DMS153 treated with DMSO at 0.1 percent for 48 hours (cell line): ENCODE measurements around the gene FBXW5.
A peak's percentile ranks its signal among the peaks of the same experiment; 100 is the strongest.

Experiments
- DNase-seq: peaks from one replicate; lab custom pipeline; 2025; ENCODE audit not compliant: unreplicated experiment; lab: John Stamatoyannopoulos, UW

The FBXW5 gene

GRCh38 chr9:136944519-136945332, at the start of gene FBXW5, which contains the start of gene C8G:
Gene FBXW5 (minus strand): TSS chr9:136944738. CDS start chr9:136944083, 655 bp downstream.
Gene C8G (plus strand): TSS chr9:136945243. CDS start chr9:136945321, 78 bp downstream.
- DNase-seq, result peak; percentile 89

GRCh38 chr9:136992819-136993369, 48.4 kb upstream of the FBXW5 start:
- no peak for DNase-seq

- peak; percentile 78 for DNase-seq
Measured at GRCh38 chr9:136991993-136992818, 47.7 kb upstream of the FBXW5 start, which contains the start of gene PAXX. Gene PAXX (plus strand): TSS chr9:136992422. CDS start chr9:136992444, 22 bp downstream.

- DNase-seq, result peak; percentile 56
Measured at GRCh38 chr9:136990242-136990911, 45.8 kb upstream of the FBXW5 start.

GRCh38 chr9:136988872-136989271, 44.3 kb upstream of the FBXW5 start:
- DNase-seq, result no peak

GRCh38 chr9:136985853-136986252, 41.3 kb upstream of the FBXW5 start:
- no peak for DNase-seq

- no peak for DNase-seq
Measured at GRCh38 chr9:136985027-136985602, 40.6 kb upstream of the FBXW5 start.

GRCh38 chr9:136984464-136985026, 40.0 kb upstream of the FBXW5 start:
- DNase-seq, result no peak

GRCh38 chr9:136983656-136984314, 39.2 kb upstream of the FBXW5 start:
- DNase-seq, result no peak

GRCh38 chr9:136983167-136983566, 38.6 kb upstream of the FBXW5 start:
- no peak for DNase-seq

- no peak for DNase-seq
Measured at GRCh38 chr9:136982232-136983051, 37.9 kb upstream of the FBXW5 start, which contains the start of gene LCNL1. Gene LCNL1 (plus strand): TSS chr9:136982993. CDS start chr9:136983587, 594 bp downstream.

- DNase-seq, result no peak
Measured at GRCh38 chr9:136981588-136982231, 37.2 kb upstream of the FBXW5 start.

- no peak for DNase-seq
Measured at GRCh38 chr9:136980669-136981478, 36.3 kb upstream of the FBXW5 start.

- no peak for DNase-seq
Measured at GRCh38 chr9:136979769-136980587, 35.4 kb upstream of the FBXW5 start.

GRCh38 chr9:136978865-136979544, 34.5 kb upstream of the FBXW5 start:
- DNase-seq, result no peak
